Adipocyte (in vitro differentiated cells): ENCODE results near the gene KRT81.
"Not testable (repeated sequence)": the region's sequence is repeated elsewhere in the genome, so short reads cannot be mapped to it uniquely, and the experiment has no call there.

Experiments used
- DNase-seq: peaks from one replicate; pipeline ENCODE4 v3.0.0-alpha.2; 2015; ENCODE audit warnings: low read depth
- H3K27me3 ChIP-seq: replicated peaks from 2 replicates; pipeline ENCODE4 v1.7.0; 2013; ENCODE audit warnings: mild to moderate bottlenecking, low read length, moderate library complexity; ENCODE audit not compliant: control insufficient read depth, insufficient read depth
- H3K36me3 ChIP-seq: 2 replicates; pipeline ENCODE4 v1.7.0; 2013; ENCODE audit warnings: low read length, mild to moderate bottlenecking, moderate library complexity; ENCODE audit not compliant: control insufficient read depth, insufficient read depth, severe bottlenecking
- H3K4me1 ChIP-seq: 2 replicates; pipeline ENCODE4 v1.7.0; 2013; ENCODE audit warnings: mild to moderate bottlenecking, low read length, moderate library complexity; ENCODE audit not compliant: control insufficient read depth, insufficient read depth
- H3K4me3 ChIP-seq: 2 replicates; pipeline ENCODE4 v1.7.0; 2013; ENCODE audit warnings: mild to moderate bottlenecking, low read length, moderate library complexity
- H3K9ac ChIP-seq: 2 replicates; pipeline ENCODE4 v1.7.0; 2013; ENCODE audit warnings: mild to moderate bottlenecking, low read length, moderate library complexity
- H3K9me3 ChIP-seq: 2 replicates; pipeline ENCODE4 v1.7.0; 2013; ENCODE audit warnings: mild to moderate bottlenecking, low read length, moderate library complexity; ENCODE audit not compliant: control insufficient read depth

The KRT81 gene

GRCh38 chr12:52241205-52241842 lies 50.0 kb downstream of the KRT81 start:
- Histone ChIP-seq H3K4me3 (no peak overlapping the region), H3K9me3 (no peaks in the 10 kb centered on the region)
- DNase-seq: no peak

GRCh38 chr12:52240247-52240646 lies 51.1 kb downstream of the KRT81 start:
- H3K9ac ChIP-seq, H3K9me3 ChIP-seq, H3K27me3 ChIP-seq, DNase-seq, H3K4me3 ChIP-seq, H3K36me3 ChIP-seq: not testable (repeated sequence)
- peaks cover 44% of the 10 kb centered on the region for H3K4me1 ChIP-seq

More at GRCh38 chr12:52241205-52241842, 50.0 kb downstream of the KRT81 start:
- Histone ChIP-seq H3K36me3 (no peaks in the 10 kb centered on the region), H3K27me3 (no peaks in the 10 kb centered on the region), H3K4me1 (peaks cover 39% of the 10 kb centered on the region), H3K9ac (no peak overlapping the region)

- H3K27me3 ChIP-seq: no peaks in the 10 kb centered on the region
- H3K4me3 ChIP-seq: no peak overlapping the region
- no peak overlapping the region for H3K9ac ChIP-seq
- no peak for DNase-seq
- peaks cover 49% of the 10 kb centered on the region for H3K4me1 ChIP-seq
- no peaks in the 10 kb centered on the region for H3K9me3 ChIP-seq
- H3K36me3 ChIP-seq: peaks cover 4% of the 10 kb centered on the region
Measured at GRCh38 chr12:52239767-52240166, 51.6 kb downstream of the KRT81 start.

GRCh38 chr12:52238916-52239646 lies 52.3 kb downstream of the KRT81 start:
- DNase-seq: no peak
- Histone ChIP-seq H3K4me3 (no peak overlapping the region), H3K27me3 (no peaks in the 10 kb centered on the region), H3K9me3 (no peaks in the 10 kb centered on the region), H3K4me1 (peaks cover 45% of the 10 kb centered on the region), H3K9ac (no peak overlapping the region), H3K36me3 (peaks cover 4% of the 10 kb centered on the region)

GRCh38 chr12:52238207-52238840 lies 53.0 kb downstream of the KRT81 start:
- H3K4me3 ChIP-seq: no peak overlapping the region
- no peaks in the 10 kb centered on the region for H3K9me3 ChIP-seq
- H3K36me3 ChIP-seq: peaks cover 4% of the 10 kb centered on the region
- H3K4me1 ChIP-seq: peaks cover 37% of the 10 kb centered on the region
- no peak overlapping the region for H3K9ac ChIP-seq
- no peaks in the 10 kb centered on the region for H3K27me3 ChIP-seq
- DNase-seq: no peak

GRCh38 chr12:52236386-52237050 lies 54.8 kb downstream of the KRT81 start:
- no peak for DNase-seq
- Histone ChIP-seq H3K36me3 (peaks cover 4% of the 10 kb centered on the region), H3K4me1 (peaks cover 43% of the 10 kb centered on the region), H3K9me3 (no peaks in the 10 kb centered on the region), H3K27me3 (no peaks in the 10 kb centered on the region), H3K4me3 (no peak overlapping the region), H3K9ac (no peak overlapping the region)
